Loucy (cell line): ENCODE data around the gene IPPK.

Experiments
- H2AFZ ChIP-seq: fragments of 200-600 bp; sonication (generic); 2 replicates; pipeline ENCODE4 v1.6.0; 2016; ENCODE audit warnings: antibody characterized with exemption, mild to moderate bottlenecking, low read length, moderate library complexity
- H3F3A ChIP-seq: fragments of 200-600 bp; 2 replicates; pipeline ENCODE4 v1.6.0; 2016; ENCODE audit warnings: antibody characterized with exemption, low read depth, mild to moderate bottlenecking
- H3K27me3 ChIP-seq: fragments of 200-600 bp; sonication (generic); 2 replicates; pipeline ENCODE4 v1.6.1; 2014; ENCODE audit warnings: low read length, mild to moderate bottlenecking; ENCODE audit not compliant: insufficient read depth, poor library complexity, severe bottlenecking
- H3K36me3 ChIP-seq: fragments of 200-600 bp; sonication (generic); 2 replicates; pipeline ENCODE4 v1.6.1; 2016; ENCODE audit warnings: low read length; ENCODE audit not compliant: insufficient read depth
- H3K4me1 ChIP-seq: fragments of 200-600 bp; sonication (generic); 2 replicates; pipeline ENCODE4 v1.5.1; 2014; ENCODE audit warnings: low read length, mild to moderate bottlenecking; ENCODE audit not compliant: insufficient read depth, poor library complexity, severe bottlenecking
- H3K4me2 ChIP-seq: fragments of 200-600 bp; sonication (generic); 2 replicates; pipeline ENCODE4 v1.6.0; 2014; ENCODE audit warnings: antibody characterized with exemption, low read length, low read depth, mild to moderate bottlenecking; ENCODE audit not compliant: poor library complexity, severe bottlenecking
- H3K4me3 ChIP-seq: fragments of 200-600 bp; sonication (generic); 2 replicates; pipeline ENCODE4 v1.5.1; 2014; ENCODE audit warnings: low read length, mild to moderate bottlenecking, mixed read lengths; ENCODE audit not compliant: poor library complexity, severe bottlenecking
- H3K79me2 ChIP-seq: fragments of 200-600 bp; sonication (generic); 2 replicates; pipeline ENCODE4 v1.6.1; 2014; ENCODE audit warnings: low read length; ENCODE audit not compliant: insufficient read depth
- H3K9ac ChIP-seq: fragments of 200-600 bp; sonication (generic); 2 replicates; pipeline ENCODE4 v1.6.0; 2014; ENCODE audit warnings: mild to moderate bottlenecking, low read depth, low read length, moderate library complexity; ENCODE audit not compliant: poor library complexity, severe bottlenecking
- H3K9me2 ChIP-seq: fragments of 200-600 bp; sonication (generic); replicated peaks from 2 replicates; pipeline ENCODE4 v1.6.1; 2016; ENCODE audit warnings: low read depth, low read length, mixed read lengths
- H3K9me3 ChIP-seq: fragments of 200-600 bp; sonication (generic); 2 replicates; pipeline ENCODE4 v1.6.1; 2014; ENCODE audit warnings: mild to moderate bottlenecking, antibody characterized with exemption, low read length, low read depth; ENCODE audit not compliant: insufficient read depth
- H4K20me1 ChIP-seq: fragments of 200-600 bp; sonication (generic); 2 replicates; pipeline ENCODE4 v1.6.0; 2014; ENCODE audit warnings: antibody characterized with exemption, low read length, mild to moderate bottlenecking; ENCODE audit not compliant: insufficient read depth, poor library complexity, severe bottlenecking
- CTCF ChIP-seq: fragments of 200-600 bp; sonication (generic); conservative IDR thresholded peaks from 2 replicates; pipeline ENCODE4 v1.5.1; 2014; ENCODE audit warnings: mild to moderate bottlenecking, antibody characterized with exemption, low read length
- EZH2phosphoT487 ChIP-seq: fragments of 200-600 bp; IDR thresholded peaks from 2 replicates; pipeline ENCODE4 v1.6.1; 2018; ENCODE audit warnings: antibody characterized with exemption, mild to moderate bottlenecking, moderate library complexity, borderline replicate concordance

Gene IPPK

GRCh38 chr9:92669890-92670708 is at the start of gene IPPK:
Gene IPPK (minus strand): TSS chr9:92670131. CDS start chr9:92669988, 143 bp downstream.
- H3K27me3 ChIP-seq, result no peaks in the 10 kb centered on the region
- peaks cover 8% of the 10 kb centered on the region for H4K20me1 ChIP-seq
- TF ChIP-seq EZH2phosphoT487 (no peak), CTCF (no peak)
- no peaks in the 10 kb centered on the region for H3K36me3 ChIP-seq
- H3K79me2 ChIP-seq, result peaks cover 61% of the 10 kb centered on the region
- peak within 1 kb of the TSS; percentile 80 for H3K4me3 ChIP-seq
- no peaks in the 10 kb centered on the region for H3K9me3 ChIP-seq
- peak within 1 kb of the TSS; percentile 83 for H2AFZ ChIP-seq
- no peaks in the 10 kb centered on the region for H3F3A ChIP-seq
- peaks cover 35% of the 10 kb centered on the region for H3K4me1 ChIP-seq
- H3K9ac ChIP-seq, result peak within 1 kb of the TSS; percentile 86
- H3K9me2 ChIP-seq, result no peaks in the 10 kb centered on the region
- peak within 1 kb of the TSS; percentile 75 for H3K4me2 ChIP-seq

- TF ChIP-seq CTCF, result no peak
- TF ChIP-seq EZH2phosphoT487, result no peak
- no peaks in the 10 kb centered on the region for H3K9me2 ChIP-seq
- H3K4me1 ChIP-seq, result no peaks in the 10 kb centered on the region
- no peak overlapping the region for H2AFZ ChIP-seq
- H3K27me3 ChIP-seq, result no peaks in the 10 kb centered on the region
- H3K9ac ChIP-seq, result no peak overlapping the region
- H3K4me2 ChIP-seq, result no peak overlapping the region
- H3K9me3 ChIP-seq, result no peaks in the 10 kb centered on the region
- no peak overlapping the region for H3K4me3 ChIP-seq
- no peaks in the 10 kb centered on the region for H3F3A ChIP-seq
- no peaks in the 10 kb centered on the region for H3K79me2 ChIP-seq
- H3K36me3 ChIP-seq, result peaks cover 97% of the 10 kb centered on the region; the same call in 1 of the 2 replicates
- H4K20me1 ChIP-seq, result no peaks in the 10 kb centered on the region
Observed at GRCh38 chr9:92719028-92719647, 49.2 kb upstream of the IPPK start.

GRCh38 chr9:92718086-92719001 is 48.4 kb upstream of the IPPK start:
- H3K79me2 ChIP-seq, result no peaks in the 10 kb centered on the region

More at GRCh38 chr9:92718086-92719001, 48.4 kb upstream of the IPPK start:
- TF ChIP-seq CTCF, result no peak
- TF ChIP-seq EZH2phosphoT487, result no peak
- Histone ChIP-seq H3F3A (no peaks in the 10 kb centered on the region), H2AFZ (no peak overlapping the region), H3K27me3 (no peaks in the 10 kb centered on the region), H3K9ac (no peak overlapping the region), H3K36me3 (peaks cover 99% of the 10 kb centered on the region; the same call in 1 of the 2 replicates), H3K4me2 (no peak overlapping the region), H3K9me2 (no peaks in the 10 kb centered on the region), H4K20me1 (no peaks in the 10 kb centered on the region), H3K4me3 (no peak overlapping the region), H3K9me3 (no peaks in the 10 kb centered on the region), H3K4me1 (no peaks in the 10 kb centered on the region)
